Fibroblast of skin of right biceps (primary cell): ENCODE data around the gene LFNG.
A peak's percentile ranks its signal among the peaks of the same experiment; 100 is the strongest.

Source experiments
- DNase-seq: peaks from one replicate; pipeline ENCODE4 v3.0.0-alpha.2; 2013

Gene LFNG

GRCh38 chr7:2519119-2519930, at the start of gene LFNG:
TSS of gene LFNG (plus strand) at chr7:2519774. CDS start at chr7:2519862, 88 bp downstream.
- peak; percentile 94 for DNase-seq

- no peak for DNase-seq
Measured at GRCh38 chr7:2470204-2471021, 49.2 kb upstream of the LFNG start.

- peak; percentile 36 for DNase-seq
Measured at GRCh38 chr7:2471022-2471329, 48.6 kb upstream of the LFNG start.

GRCh38 chr7:2471396-2471795, 48.2 kb upstream of the LFNG start:
- no peak for DNase-seq

- no peak for DNase-seq
Measured at GRCh38 chr7:2472739-2473138, 46.8 kb upstream of the LFNG start.

- DNase-seq, result no peak
Measured at GRCh38 chr7:2473496-2474180, 45.9 kb upstream of the LFNG start.

GRCh38 chr7:2474224-2474623, 45.4 kb upstream of the LFNG start:
- no peak for DNase-seq

- no peak for DNase-seq
Measured at GRCh38 chr7:2474813-2475677, 44.5 kb upstream of the LFNG start.

- DNase-seq, result no peak
Measured at GRCh38 chr7:2475678-2476015, 43.9 kb upstream of the LFNG start.

- DNase-seq, result no peak
Measured at GRCh38 chr7:2476298-2476697, 43.3 kb upstream of the LFNG start, which contains the start of gene GRIFIN. TSS of gene GRIFIN (minus strand) at chr7:2476398. CDS start at chr7:2476383, 15 bp downstream.

- no peak for DNase-seq
Measured at GRCh38 chr7:2476776-2477446, 42.7 kb upstream of the LFNG start.

- DNase-seq, result peak; percentile 63
Measured at GRCh38 chr7:2477447-2478398, 41.9 kb upstream of the LFNG start.

GRCh38 chr7:2478399-2478785, 41.2 kb upstream of the LFNG start:
- DNase-seq, result peak; percentile 40

GRCh38 chr7:2478800-2479199, 40.8 kb upstream of the LFNG start:
- DNase-seq, result no peak

GRCh38 chr7:2479276-2480069, 40.1 kb upstream of the LFNG start:
- DNase-seq, result no peak

GRCh38 chr7:2480070-2480408, 39.5 kb upstream of the LFNG start:
- no peak for DNase-seq

- DNase-seq, result no peak
Measured at GRCh38 chr7:2481195-2481594, 38.4 kb upstream of the LFNG start.

- DNase-seq, result peak; percentile 25
Measured at GRCh38 chr7:2482725-2483451, 36.7 kb upstream of the LFNG start.

- DNase-seq, result no peak
Measured at GRCh38 chr7:2483494-2483893, 36.1 kb upstream of the LFNG start.
